Activated T-cell treated with anti-CD3 and anti-CD28 coated beads, Interleukin-2, amount 50 U/mL, for 72 hours (primary cell): ENCODE results near the gene ACKR3. TPM values are rescaled to one million over a fixed set of nuclear protein-coding genes. Genes with fewer than 3 reads are reported as not detected.

ENCODE experiments used
- ATAC-seq, 2 donors: fragments of 150-1000 bp; cut with Tn5 transposase; replicated peaks in 1 of 2; 2 replicates each; pipeline ENCODE4 v1.10.0; 2021; ENCODE audit warnings: moderate library complexity in 2 of 2, mild to moderate bottlenecking in 1 of 2
- DNase-seq, 2 donors: peaks; one replicate each; pipeline ENCODE4 v3.0.0; 2021 to 2022; ENCODE audit warnings: mixed read lengths in 1 of 2
- H3K27ac Mint-ChIP-seq: one replicate; pipeline ENCODE4 v1.8.0; 2022; ENCODE audit warnings: mild to moderate bottlenecking, moderate library complexity, mixed read lengths
- H3K27me3 Mint-ChIP-seq: one replicate; pipeline ENCODE4 v1.8.0; 2022; ENCODE audit warnings: low read depth, mixed read lengths
- H3K36me3 Mint-ChIP-seq, 2 donors: one replicate each; pipeline ENCODE4 v1.8.0; 2022; ENCODE audit warnings: mixed read lengths in 2 of 2, mild to moderate bottlenecking in 1 of 2; ENCODE audit not compliant: insufficient read depth in 2 of 2
- H3K4me1 Mint-ChIP-seq: one replicate; pipeline ENCODE4 v1.8.0; 2022; ENCODE audit warnings: low read depth, mixed read lengths
- H3K4me3 Mint-ChIP-seq, 2 donors: one replicate each; pipeline ENCODE4 v1.8.0; 2022; ENCODE audit warnings: mild to moderate bottlenecking in 2 of 2, mixed read lengths in 2 of 2, moderate library complexity in 2 of 2
- H3K9me3 Mint-ChIP-seq, 2 donors: one replicate each; pipeline ENCODE4 v1.8.0; 2022; ENCODE audit warnings: mixed read lengths in 2 of 2
- total RNA-seq, 2 donors: library from RNA; stranded (reverse); gene quantifications; one replicate each; pipeline ENCODE4 v1.2.3, GENCODE V29; 2022

ACKR3 gene
- total RNA-seq, 2 donors from 2014 or later: 0.83 to 1.0 TPM

- Mint-ChIP-seq H3K27ac (no peak overlapping the region), H3K27me3 (no peaks in the 10 kb centered on the region), H3K9me3 (no peaks in the 10 kb centered on the region), H3K36me3 (peaks cover 0 to 2% of the 10 kb centered on the region in 2 donors), H3K4me1 (peaks cover 20% of the 10 kb centered on the region), H3K4me3 (no peak overlapping the region)
- ATAC-seq (no peak), DNase-seq (no peak)
These were observed 3.7 kb upstream of the ACKR3 start for GRCh38 chr2:236565879-236566402.

- no peak overlapping the region for H3K4me3 Mint-ChIP-seq
- H3K4me1 Mint-ChIP-seq: peaks cover 20% of the 10 kb centered on the region
- peaks cover 0 to 2% of the 10 kb centered on the region in 2 donors for H3K36me3 Mint-ChIP-seq
- no peak for DNase-seq
- H3K9me3 Mint-ChIP-seq: no peaks in the 10 kb centered on the region
- no peaks in the 10 kb centered on the region for H3K27me3 Mint-ChIP-seq
- H3K27ac Mint-ChIP-seq: no peak overlapping the region
- no peak for ATAC-seq
These were observed 3.0 kb upstream of the ACKR3 start for GRCh38 chr2:236566596-236566995.

- H3K27ac Mint-ChIP-seq: no peak overlapping the region
- H3K36me3 Mint-ChIP-seq: no peaks in the 10 kb centered on the region
These were observed 1.3 kb upstream of the ACKR3 start for GRCh38 chr2:236568068-236568921.

DNA sequence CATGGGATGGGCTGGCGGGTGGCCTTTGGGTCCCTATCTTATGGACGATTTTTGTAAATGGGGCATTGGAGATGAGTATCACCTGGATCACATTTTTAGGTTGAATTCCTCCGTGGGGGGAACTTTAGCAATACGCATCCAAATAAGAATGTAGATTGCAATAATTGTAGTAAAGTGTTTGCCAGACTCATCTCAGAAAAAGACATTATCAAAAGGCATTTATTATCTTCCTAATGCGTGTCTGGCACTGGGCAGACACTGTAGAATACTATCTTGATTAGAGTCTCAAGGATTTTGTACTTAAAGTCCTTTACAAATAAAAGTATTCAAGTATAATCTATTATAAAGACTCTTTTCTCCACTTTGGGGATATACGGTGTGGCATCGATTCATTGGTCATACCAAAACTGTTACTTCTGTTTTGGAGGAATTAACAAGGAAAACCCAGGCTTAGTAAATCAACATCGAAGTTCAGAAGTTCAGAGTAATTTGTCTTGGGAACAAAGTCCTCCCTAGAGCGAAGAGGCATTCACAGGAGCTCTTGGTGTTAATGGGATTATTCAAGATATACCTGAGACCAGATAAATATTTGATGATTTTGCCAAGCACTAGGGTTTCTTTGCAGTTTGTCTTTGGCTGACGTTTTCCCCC is 578 bp upstream of the ACKR3 start:
- H3K4me1 Mint-ChIP-seq: peaks cover 20% of the 10 kb centered on the region
- H3K9me3 Mint-ChIP-seq: no peaks in the 10 kb centered on the region
- no peaks in the 10 kb centered on the region for H3K36me3 Mint-ChIP-seq
- ATAC-seq (peak in 1 of 2 donors; percentile 2), DNase-seq (no peak)
- no peak overlapping the region for H3K27ac Mint-ChIP-seq
- H3K4me3 Mint-ChIP-seq: peak overlapping the region; percentile 72 to 73
- H3K27me3 Mint-ChIP-seq: no peaks in the 10 kb centered on the region

More at GRCh38 chr2:236568068-236568921, 1.3 kb upstream of the ACKR3 start:
- Mint-ChIP-seq H3K9me3 (no peaks in the 10 kb centered on the region), H3K4me1 (peaks cover 20% of the 10 kb centered on the region), H3K4me3 (peak overlapping the region; percentile 68 to 72), H3K27me3 (no peaks in the 10 kb centered on the region)
- DNase-seq (peak; percentile 46 to 51), ATAC-seq (peak; percentile 54 to 56)

DNA sequence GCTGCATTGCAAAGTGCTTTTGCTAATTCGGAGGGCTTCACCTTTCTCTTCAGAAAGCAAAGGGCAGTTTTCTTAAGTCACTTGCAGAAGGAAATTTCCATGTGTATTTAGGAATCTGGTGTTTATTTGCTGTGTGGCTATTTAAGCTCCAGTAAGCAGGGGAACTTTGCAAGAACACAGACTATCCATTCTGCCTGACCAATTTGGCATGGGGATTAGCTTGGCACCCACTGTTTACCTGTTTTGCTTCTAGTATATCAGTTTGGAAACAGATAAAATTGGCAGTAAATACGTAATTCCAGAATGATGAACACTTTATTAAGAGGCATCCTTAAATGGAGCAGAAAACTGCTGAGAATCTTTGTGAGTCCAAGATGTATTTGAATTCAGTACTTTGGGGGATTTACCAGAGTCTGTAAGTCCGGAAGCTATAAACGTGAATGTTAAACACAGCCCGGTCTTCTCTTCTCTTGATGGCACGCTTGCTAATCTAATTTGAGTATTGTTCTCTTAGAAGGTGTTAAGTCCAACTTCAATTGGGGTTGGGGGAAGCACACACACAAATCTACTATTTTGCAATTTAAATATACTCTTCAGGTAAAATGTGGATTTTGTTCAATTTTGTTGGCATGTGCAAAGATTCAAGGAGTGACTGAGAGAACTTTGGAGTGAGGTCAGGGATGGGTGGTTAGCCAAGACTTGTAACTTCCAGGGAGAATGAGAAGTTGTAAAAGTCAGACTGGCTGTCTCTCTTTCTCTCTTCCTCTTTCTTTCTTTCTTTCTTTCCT is 650 bp downstream of the ACKR3 start:
- DNase-seq (no peak), ATAC-seq (no peak)
- Mint-ChIP-seq H3K36me3 (no peaks in the 10 kb centered on the region), H3K27me3 (no peaks in the 10 kb centered on the region), H3K27ac (no peak overlapping the region), H3K4me3 (peak overlapping the region in 1 of 2 donors; percentile 73), H3K4me1 (peaks cover 20% of the 10 kb centered on the region), H3K9me3 (no peaks in the 10 kb centered on the region)

- Mint-ChIP-seq H3K4me3 (no peak overlapping the region), H3K9me3 (no peaks in the 10 kb centered on the region), H3K4me1 (peaks cover 20% of the 10 kb centered on the region), H3K27me3 (no peaks in the 10 kb centered on the region), H3K36me3 (no peaks in the 10 kb centered on the region), H3K27ac (no peak overlapping the region)
- DNase-seq: no peak
- no peak for ATAC-seq
These were observed 1.5 kb downstream of the ACKR3 start for GRCh38 chr2:236571145-236571544.

GRCh38 chr2:236572482-236572881 is 2.9 kb downstream of the ACKR3 start:
- no peaks in the 10 kb centered on the region for H3K36me3 Mint-ChIP-seq
- H3K9me3 Mint-ChIP-seq: no peaks in the 10 kb centered on the region
- no peak for ATAC-seq
- no peak for DNase-seq
- H3K4me1 Mint-ChIP-seq: peaks cover 20% of the 10 kb centered on the region
- no peak overlapping the region for H3K27ac Mint-ChIP-seq
- no peaks in the 10 kb centered on the region for H3K27me3 Mint-ChIP-seq
- H3K4me3 Mint-ChIP-seq: no peak overlapping the region

DNA sequence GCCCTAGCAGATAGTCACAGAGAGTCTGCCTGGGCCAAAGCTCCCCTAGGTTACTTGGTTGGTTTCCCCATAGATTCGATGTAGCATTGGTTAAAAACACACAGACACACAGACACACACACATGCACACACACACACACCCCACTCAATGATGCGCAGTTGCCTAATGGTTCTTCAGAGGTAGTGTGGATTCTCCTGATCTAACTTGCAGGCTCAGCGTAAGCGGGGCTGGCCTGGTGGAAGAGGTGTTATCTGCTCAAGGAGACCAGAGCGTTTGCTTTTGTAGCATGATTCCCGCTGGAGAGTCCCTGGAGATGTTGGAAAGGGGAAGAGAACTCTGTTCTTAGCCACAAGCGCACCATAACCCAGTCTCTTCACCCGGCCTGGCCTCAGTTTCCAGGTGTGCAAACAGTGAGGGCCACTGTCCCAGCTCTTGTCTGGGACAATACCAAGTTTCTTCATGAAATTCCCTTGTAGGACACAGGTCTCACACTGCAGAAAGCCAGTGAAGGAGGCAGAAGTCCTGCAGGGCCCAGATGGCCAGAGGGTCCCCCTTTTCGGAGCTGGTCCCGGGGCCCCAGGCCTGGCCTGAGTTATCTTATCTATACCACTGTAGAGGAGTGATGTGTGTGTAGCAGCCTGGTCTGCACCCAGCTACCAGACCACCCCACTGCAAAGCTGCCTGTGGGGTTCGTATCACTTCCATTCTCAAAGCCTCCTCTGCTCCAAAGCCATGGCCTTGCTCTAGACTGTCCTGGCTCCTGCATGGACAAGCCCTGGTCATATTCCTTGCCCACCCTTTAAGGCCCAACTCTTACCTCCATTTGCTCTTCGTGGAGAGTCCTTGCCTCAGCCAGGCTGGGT is 3.7 kb downstream of the ACKR3 start:
- Mint-ChIP-seq H3K27me3 (no peaks in the 10 kb centered on the region), H3K4me3 (no peak overlapping the region), H3K36me3 (no peaks in the 10 kb centered on the region), H3K27ac (no peak overlapping the region), H3K4me1 (peaks cover 15% of the 10 kb centered on the region), H3K9me3 (no peaks in the 10 kb centered on the region)
- ATAC-seq (no peak), DNase-seq (no peak)

GRCh38 chr2:236574000-236574399 is 4.4 kb downstream of the ACKR3 start:
- H3K36me3 Mint-ChIP-seq: no peaks in the 10 kb centered on the region
- no peaks in the 10 kb centered on the region for H3K9me3 Mint-ChIP-seq
- H3K27ac Mint-ChIP-seq: no peak overlapping the region
- peaks cover 8% of the 10 kb centered on the region for H3K4me1 Mint-ChIP-seq
- no peak overlapping the region for H3K4me3 Mint-ChIP-seq
- ATAC-seq (no peak), DNase-seq (no peak)
- H3K27me3 Mint-ChIP-seq: no peaks in the 10 kb centered on the region

DNA sequence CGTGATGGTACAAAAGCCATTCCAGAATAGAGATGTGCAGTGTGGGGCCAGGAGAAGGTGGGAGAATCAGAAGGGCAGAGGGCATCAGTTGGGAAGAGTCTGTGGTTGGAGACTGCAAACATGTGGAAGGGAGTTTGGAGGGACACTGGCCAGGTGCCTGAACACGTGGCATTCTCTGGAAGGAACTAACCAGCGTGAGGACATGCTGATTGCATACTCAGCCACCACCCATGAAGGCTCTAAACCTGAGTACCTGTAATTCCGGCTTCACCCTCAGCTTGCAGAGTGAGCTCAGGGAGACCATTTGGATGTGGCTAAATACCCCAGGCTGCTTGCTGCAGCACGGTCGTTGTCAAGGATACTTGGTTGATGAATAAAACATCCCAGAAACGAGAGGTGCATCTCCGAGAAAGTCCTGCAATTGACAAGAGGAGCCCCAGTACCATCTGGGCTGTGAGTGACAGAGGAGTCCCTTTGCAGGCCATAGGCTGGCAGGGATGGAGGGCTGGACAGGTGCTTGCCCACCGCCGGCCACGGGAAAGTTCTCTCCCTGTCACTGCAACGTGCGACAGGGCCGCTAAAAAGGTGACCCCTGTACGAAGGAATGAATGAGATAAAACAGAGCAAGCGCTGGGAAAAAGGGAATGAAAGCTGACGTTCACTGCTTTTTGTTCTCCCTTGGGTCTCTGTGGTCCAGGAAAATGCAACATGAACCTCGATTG is 5.0 kb downstream of the ACKR3 start:
- no peak overlapping the region for H3K27ac Mint-ChIP-seq
- no peaks in the 10 kb centered on the region for H3K27me3 Mint-ChIP-seq
- no peak overlapping the region for H3K4me3 Mint-ChIP-seq
- H3K4me1 Mint-ChIP-seq: peaks cover 2% of the 10 kb centered on the region
- H3K9me3 Mint-ChIP-seq: no peaks in the 10 kb centered on the region
- no peak for DNase-seq
- no peak for ATAC-seq
- H3K36me3 Mint-ChIP-seq: no peaks in the 10 kb centered on the region

DNA sequence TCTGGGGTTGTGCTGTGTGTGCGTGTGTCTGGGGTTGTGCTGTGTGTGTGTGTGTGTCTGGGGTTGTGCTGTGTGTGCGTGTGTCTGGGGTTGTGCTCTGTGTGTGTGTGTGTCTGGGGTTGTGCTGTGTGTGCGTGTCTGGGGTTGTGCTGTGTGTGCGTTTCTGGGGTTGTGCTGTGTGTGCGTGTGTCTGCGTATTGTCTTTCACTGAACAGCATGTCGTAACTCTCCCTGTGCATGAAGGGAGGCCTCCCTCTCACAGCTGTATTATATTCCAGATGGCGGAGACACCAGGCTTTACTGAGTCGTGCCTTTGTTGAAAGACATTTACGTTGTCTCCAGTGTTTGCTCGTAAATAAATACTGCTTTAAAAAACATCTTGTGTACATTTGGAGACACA is 5.9 kb downstream of the ACKR3 start:
- Mint-ChIP-seq H3K4me3 (no peak overlapping the region), H3K36me3 (no peaks in the 10 kb centered on the region), H3K9me3 (no peaks in the 10 kb centered on the region), H3K27me3 (no peaks in the 10 kb centered on the region), H3K27ac (no peak overlapping the region), H3K4me1 (no peaks in the 10 kb centered on the region)
- no peak for DNase-seq
- ATAC-seq: no peak

DNA sequence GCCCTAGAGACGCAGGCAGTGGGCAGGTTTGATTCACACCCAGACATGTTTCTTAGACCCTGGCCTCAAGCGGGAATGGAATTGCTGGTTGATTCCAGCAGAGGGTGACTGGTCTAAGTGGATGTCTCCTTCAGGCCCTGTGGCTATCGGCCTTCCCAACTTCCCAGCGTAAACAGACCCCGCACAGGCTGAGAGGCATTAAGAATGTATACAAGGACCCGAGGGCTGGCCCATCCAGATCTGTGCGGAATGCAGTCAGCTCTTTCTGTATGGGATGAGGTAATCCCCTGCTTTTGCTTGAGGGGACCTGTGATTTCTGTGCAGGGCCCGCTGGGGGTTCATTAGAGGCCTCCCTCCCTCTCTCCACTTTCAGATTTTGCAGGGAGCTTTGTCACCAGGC is 6.5 kb downstream of the ACKR3 start:
- Mint-ChIP-seq H3K4me1 (no peaks in the 10 kb centered on the region), H3K9me3 (no peaks in the 10 kb centered on the region), H3K36me3 (peaks cover 0 to 5% of the 10 kb centered on the region in 2 donors), H3K4me3 (no peak overlapping the region), H3K27me3 (no peaks in the 10 kb centered on the region), H3K27ac (no peak overlapping the region)
- DNase-seq (no peak), ATAC-seq (no peak)
